GM10847 (cell line): ENCODE measurements around the gene LRRC47.
A peak's percentile ranks its signal among the peaks of the same experiment; 100 is the strongest.

Experiments
- POLR2A ChIP-seq: IDR thresholded peaks from 2 replicates; pipeline ENCODE4 v1.6.1; 2011; ENCODE audit not compliant: insufficient read length; ENCODE audit errors: extremely low read depth

LRRC47 gene

DNA sequence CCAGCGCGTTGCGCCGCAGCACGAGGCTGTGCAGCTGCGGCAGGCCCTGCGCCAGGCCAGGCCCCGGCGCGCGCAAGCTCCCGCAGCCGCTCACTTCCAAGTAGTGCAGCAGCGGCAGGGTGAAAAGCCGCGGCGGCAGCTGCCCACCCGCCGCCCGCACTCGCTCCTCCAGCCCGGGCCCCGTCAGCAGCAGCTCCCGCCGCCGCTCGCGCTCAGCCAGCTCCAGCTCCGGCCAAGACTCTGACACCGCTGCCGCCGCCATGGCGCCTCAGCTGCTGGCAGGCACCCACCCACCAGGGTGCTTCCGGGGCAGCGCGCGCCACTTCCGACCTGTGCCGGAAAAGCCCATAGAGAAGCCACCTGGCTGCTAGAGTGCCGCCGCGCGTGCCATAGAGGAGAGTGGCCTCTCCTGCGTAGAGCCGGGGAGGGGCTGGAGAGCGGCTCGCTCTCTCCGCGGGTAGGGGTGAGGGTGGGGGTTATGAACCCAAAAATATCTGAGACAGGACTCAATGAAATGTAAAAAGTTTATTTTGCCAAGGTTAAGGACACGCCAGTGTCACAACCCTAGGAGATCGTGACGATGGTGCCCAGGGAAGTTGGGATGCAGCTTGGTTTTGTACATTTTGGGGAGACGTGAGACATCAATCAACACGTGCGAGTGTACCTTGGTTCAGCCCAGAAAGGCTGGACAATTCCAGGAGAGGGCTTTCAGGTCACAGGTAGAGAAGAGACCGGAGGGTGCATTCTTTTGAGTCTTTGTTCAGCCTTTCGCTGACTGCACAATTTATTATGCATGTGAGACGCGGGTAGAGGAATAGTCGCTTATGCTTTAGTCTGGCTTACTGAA, at the start of gene LRRC47:
LRRC47 (minus strand) TSS at position 284 of the 847 bp plus-strand sequence; CDS start at position 262, 22 bp downstream.
- peak; percentile 91 for TF ChIP-seq POLR2A

GRCh38 chr1:3842912-3843311, 46.6 kb upstream of the LRRC47 start:
- no peak for TF ChIP-seq POLR2A

- TF ChIP-seq POLR2A, result no peak
These were observed 45.2 kb upstream of the LRRC47 start for GRCh38 chr1:3841491-3841890.

- no peak for TF ChIP-seq POLR2A
These were observed 42.5 kb upstream of the LRRC47 start for GRCh38 chr1:3838788-3839187.

DNA sequence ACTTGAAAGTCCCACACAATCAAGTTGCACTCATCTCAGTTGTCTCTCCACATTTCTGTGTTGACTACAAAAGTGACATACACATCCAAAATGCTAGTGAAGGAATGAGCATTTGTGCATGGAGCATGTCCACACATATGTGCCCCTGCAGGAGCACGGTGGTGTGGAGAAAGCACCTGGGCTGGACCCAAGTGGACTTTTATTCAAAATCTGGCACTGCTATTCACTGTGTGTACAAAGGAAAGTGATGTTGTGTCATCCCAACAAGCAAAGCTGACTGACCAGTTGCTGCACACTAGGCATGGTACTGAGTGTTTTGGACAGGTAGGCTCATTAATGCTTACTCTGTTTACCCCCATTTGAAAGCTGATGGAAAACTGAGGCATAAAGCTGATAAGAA, 41.4 kb upstream of the LRRC47 start:
- no peak for TF ChIP-seq POLR2A

GRCh38 chr1:3837200-3837599, 40.9 kb upstream of the LRRC47 start:
- TF ChIP-seq POLR2A, result no peak

DNA sequence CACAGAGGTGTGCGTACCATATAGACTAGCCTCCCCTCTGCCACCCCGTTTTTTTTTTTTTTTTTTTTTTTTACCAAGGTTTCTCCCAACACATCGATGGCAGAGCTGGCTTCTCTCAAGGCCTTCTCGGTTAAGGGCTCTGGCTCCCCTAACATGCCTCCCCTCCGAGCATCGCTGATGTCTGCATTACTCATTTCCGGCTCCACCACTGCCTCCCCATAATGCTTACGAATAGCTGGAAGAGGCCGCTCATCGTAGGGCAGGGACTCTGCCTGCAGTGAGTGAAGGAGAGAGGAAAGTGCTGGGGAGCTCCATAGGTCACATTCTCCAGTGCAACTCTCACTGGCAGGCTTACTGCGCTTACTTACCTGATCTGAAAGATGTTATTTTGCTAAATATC, 40.1 kb upstream of the LRRC47 start:
- TF ChIP-seq POLR2A, result no peak

GRCh38 chr1:3834701-3835100, 38.4 kb upstream of the LRRC47 start:
- no peak for TF ChIP-seq POLR2A

- TF ChIP-seq POLR2A, result no peak
These were observed 35.4 kb upstream of the LRRC47 start for GRCh38 chr1:3831689-3832088.

DNA sequence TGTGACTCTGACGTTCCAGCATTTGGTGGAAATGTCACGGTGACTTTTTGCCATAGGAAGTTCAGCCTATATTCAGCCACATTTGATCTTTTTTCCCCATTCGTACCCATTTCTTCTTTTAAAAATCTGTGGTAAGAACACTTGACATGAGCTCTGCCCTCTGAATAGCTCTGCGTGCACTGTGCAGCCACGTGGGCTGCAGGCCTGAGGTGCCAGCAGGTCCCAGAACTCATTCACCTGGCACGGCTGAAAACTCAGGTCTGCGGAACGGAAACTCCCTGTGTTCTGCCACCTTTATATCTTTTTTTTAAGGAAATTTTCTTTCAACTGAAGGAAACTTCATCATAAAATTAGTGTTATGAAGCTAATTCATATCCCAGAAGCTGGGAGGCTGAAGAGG, 32.1 kb upstream of the LRRC47 start:
- TF ChIP-seq POLR2A, result no peak

- TF ChIP-seq POLR2A, result no peak
These were observed 31.6 kb upstream of the LRRC47 start for GRCh38 chr1:3827813-3828307.

DNA sequence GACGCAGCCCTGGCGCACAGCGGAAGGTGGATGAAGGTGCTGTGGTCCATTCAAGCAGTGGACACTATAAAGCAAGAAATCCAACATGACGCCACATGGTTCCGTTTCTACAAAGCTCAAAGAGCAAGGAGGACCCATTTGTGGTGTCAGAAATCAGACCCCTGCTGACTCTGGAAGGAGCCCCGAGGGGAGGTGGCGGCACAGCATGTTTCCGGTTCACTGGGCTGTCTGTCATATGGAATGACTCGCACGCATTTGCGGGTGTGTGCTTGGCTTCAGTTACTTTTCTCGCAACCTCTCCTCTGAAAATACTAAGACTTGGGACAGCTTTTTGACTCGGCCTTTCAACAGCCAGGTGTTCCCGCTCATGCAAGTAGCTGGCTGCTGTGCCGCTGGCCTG, 29.1 kb upstream of the LRRC47 start:
- TF ChIP-seq POLR2A, result no peak

- TF ChIP-seq POLR2A, result no peak
These were observed 28.4 kb upstream of the LRRC47 start for GRCh38 chr1:3824650-3825049.

- TF ChIP-seq POLR2A, result no peak
These were observed 26.1 kb upstream of the LRRC47 start for GRCh38 chr1:3822421-3822820.

DNA sequence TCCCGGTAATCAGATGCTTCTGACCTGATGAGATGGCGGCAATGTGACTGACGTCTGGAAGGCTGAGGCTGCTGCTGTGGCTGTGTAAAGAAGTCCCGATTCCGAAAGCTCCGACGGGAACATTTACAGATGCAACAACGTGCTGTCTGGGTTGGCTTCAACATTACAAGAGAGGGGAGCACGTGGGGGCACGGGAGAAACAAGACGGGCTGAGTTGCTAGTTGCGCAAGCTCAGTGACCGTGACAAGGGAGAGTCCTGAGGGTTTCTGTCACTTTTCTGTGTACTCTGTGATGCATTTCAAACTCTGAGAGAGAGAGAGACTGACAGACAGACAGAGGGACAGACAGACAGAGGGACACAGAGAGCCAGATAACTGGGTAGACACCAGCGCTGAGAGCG, 25.6 kb upstream of the LRRC47 start:
- no peak for TF ChIP-seq POLR2A

DNA sequence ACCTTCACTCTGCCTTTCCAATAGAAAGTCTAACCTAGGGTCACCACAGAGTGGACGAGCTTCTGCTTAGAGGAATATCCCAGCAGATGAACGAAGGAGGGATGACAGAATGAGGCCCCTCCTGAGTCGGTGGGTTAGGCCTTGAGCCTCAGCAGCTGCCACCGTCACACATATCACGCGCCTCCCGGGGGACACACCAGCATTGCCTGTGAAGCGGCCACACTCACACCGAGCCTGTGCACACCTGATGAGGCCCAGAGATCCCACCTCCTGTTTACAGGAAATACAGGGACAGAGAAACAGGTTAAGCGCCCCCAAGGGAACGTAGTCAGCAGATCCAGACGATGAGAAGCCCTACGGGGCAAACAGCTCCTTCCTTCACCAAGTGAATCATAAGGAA, 25.1 kb upstream of the LRRC47 start:
- TF ChIP-seq POLR2A, result no peak

DNA sequence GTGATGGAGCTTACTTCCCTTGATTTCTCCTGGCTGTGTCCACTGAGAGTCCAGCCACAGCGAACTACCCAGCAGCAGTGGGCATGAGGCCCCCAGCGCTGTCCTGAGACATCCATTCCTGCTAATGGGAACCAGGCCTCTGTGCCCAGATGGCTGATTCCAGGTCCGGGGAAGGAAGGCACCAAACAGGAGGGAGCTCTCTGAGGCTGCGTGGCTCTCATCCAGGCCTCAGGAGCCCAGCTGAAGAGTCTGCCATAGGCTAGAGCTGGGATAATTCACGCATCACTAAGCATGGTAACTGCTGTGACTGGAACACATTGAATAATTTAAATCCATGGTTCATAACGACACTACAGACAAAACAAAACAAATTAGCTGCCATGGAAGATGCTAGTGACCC, 24.7 kb upstream of the LRRC47 start:
- TF ChIP-seq POLR2A, result no peak

DNA sequence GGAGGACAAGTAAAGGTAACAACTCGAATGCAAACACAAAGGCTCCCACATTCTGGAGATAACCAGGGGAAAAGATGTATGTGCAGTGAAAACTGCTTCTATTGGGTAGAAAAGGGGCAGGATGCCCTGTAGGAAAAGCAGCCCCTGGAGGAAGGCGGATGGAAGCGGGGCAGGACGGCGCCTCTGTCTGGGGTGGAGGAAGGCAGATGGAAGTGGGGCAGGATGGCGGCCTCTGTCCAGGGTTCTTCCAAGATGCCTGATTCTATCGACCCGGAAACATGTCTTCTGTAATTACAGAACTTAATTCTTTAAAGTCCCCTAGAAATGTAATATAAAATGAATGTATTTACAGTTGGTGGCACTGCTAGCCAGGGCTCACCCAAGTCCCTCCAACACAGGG, 24.0 kb upstream of the LRRC47 start:
- TF ChIP-seq POLR2A, result no peak

GRCh38 chr1:3819771-3820200, 23.5 kb upstream of the LRRC47 start:
- no peak for TF ChIP-seq POLR2A
